HepG2 (cell line): ENCODE results near the gene GRAMD2A. TPM values are rescaled to one million over a fixed set of nuclear protein-coding genes. Genes with fewer than 3 reads are reported as not detected.

Experiments
- ATF7-NPFF ChIP-seq: sonication (generic); formaldehyde crosslinking; IDR thresholded peaks from 2 replicates; pipeline ENCODE4 v1.8.1; 2023; ENCODE audit warnings: mild to moderate bottlenecking, low read depth, missing genetic modification reagents, moderate library complexity
- CCAR2 ChIP-seq: fragments of 200-400 bp; formaldehyde crosslinking; optimal IDR thresholded peaks from 2 replicates; pipeline ENCODE3; 2018; ENCODE audit warnings: low read depth, mild to moderate bottlenecking, low read length, moderate library complexity
- GLMP ChIP-seq: sonication (generic); formaldehyde crosslinking; IDR thresholded peaks from 2 replicates; pipeline ENCODE4 v1.9.0; 2021; ENCODE audit warnings: missing genetic modification reagents, mild to moderate bottlenecking, borderline replicate concordance
- JDP2 ChIP-seq: sonication (generic); formaldehyde crosslinking; IDR thresholded peaks from 2 replicates; pipeline ENCODE4 v1.8.1; 2022; ENCODE audit warnings: missing genetic modification reagents, borderline replicate concordance
- KDM4B ChIP-seq: sonication (generic); formaldehyde crosslinking; IDR thresholded peaks from 2 replicates; pipeline ENCODE4 v1.4.0; 2020; ENCODE audit warnings: missing genetic modification reagents
- MED1 ChIP-seq: sonication (generic); formaldehyde crosslinking; IDR thresholded peaks from 2 replicates; pipeline ENCODE4 v1.4.0; 2020; ENCODE audit warnings: missing genetic modification reagents
- PCBP1 ChIP-seq: fragments of 200-400 bp; formaldehyde crosslinking; IDR thresholded peaks from 2 replicates; pipeline ENCODE4 v1.6.1; 2017; ENCODE audit warnings: mild to moderate bottlenecking, low read depth, low read length, borderline replicate concordance
- PITX1 ChIP-seq: sonication (generic); formaldehyde crosslinking; IDR thresholded peaks from 2 replicates; pipeline ENCODE4 v1.5.1; 2020; ENCODE audit warnings: mild to moderate bottlenecking, missing genetic modification reagents
- PRDM10 ChIP-seq: sonication (generic); formaldehyde crosslinking; IDR thresholded peaks from 2 replicates; pipeline ENCODE4 v1.4.0; 2020; ENCODE audit warnings: low read depth, missing genetic modification reagents
- RARA ChIP-seq: IDR thresholded peaks from 2 replicates; pipeline ENCODE4 v1.6.1; 2016; ENCODE audit warnings: missing genetic modification reagents, missing compliant biosample characterization
- RORA ChIP-seq: sonication (generic); formaldehyde crosslinking; IDR thresholded peaks from 2 replicates; pipeline ENCODE4 v1.5.0; 2020; ENCODE audit warnings: mild to moderate bottlenecking, missing genetic modification reagents, moderate library complexity
- SSRP1 ChIP-seq: IDR thresholded peaks from 2 replicates; pipeline ENCODE4 v1.6.1; 2016; ENCODE audit warnings: control low read depth
- THAP7 ChIP-seq: sonication (generic); formaldehyde crosslinking; IDR thresholded peaks from 2 replicates; pipeline ENCODE4 v1.8.1; 2023; ENCODE audit warnings: mild to moderate bottlenecking, missing genetic modification reagents
- ZEB1 ChIP-seq: IDR thresholded peaks from 2 replicates; pipeline ENCODE4 v1.6.1; 2012; ENCODE audit warnings: mild to moderate bottlenecking, low read depth, inconsistent platforms; ENCODE audit not compliant: insufficient replicate concordance
- ZFP90 ChIP-seq: sonication (generic); formaldehyde crosslinking; IDR thresholded peaks from 2 replicates; pipeline ENCODE4 v1.8.0; 2022; ENCODE audit warnings: missing genetic modification reagents, mild to moderate bottlenecking, inconsistent platforms, borderline replicate concordance
- ZNF180 ChIP-seq: sonication (generic); formaldehyde crosslinking; IDR thresholded peaks from 2 replicates; pipeline ENCODE4 v1.4.0; 2020; ENCODE audit warnings: low read depth, missing genetic modification reagents, borderline replicate concordance
- ZNF337 ChIP-seq: sonication (generic); formaldehyde crosslinking; IDR thresholded peaks from 2 replicates; pipeline ENCODE4 v1.5.1; 2020; ENCODE audit warnings: missing genetic modification reagents, low read depth, mild to moderate bottlenecking, borderline replicate concordance
- ZNF567 ChIP-seq: sonication (generic); formaldehyde crosslinking; IDR thresholded peaks from 2 replicates; pipeline ENCODE4 v1.8.1; 2023; ENCODE audit warnings: mild to moderate bottlenecking, missing genetic modification reagents, borderline replicate concordance
- ZNF615 ChIP-seq: sonication (generic); formaldehyde crosslinking; IDR thresholded peaks from 2 replicates; pipeline ENCODE4 v1.5.0; 2020; ENCODE audit warnings: mild to moderate bottlenecking, missing genetic modification reagents, borderline replicate concordance
- ZNF672 ChIP-seq: sonication (generic); formaldehyde crosslinking; IDR thresholded peaks from 2 replicates; pipeline ENCODE4 v1.8.1; 2022; ENCODE audit warnings: missing genetic modification reagents
- ZNF75D ChIP-seq: sonication (generic); formaldehyde crosslinking; IDR thresholded peaks from 2 replicates; pipeline ENCODE4 v1.8.1; 2023; ENCODE audit warnings: missing genetic modification reagents, mild to moderate bottlenecking, borderline replicate concordance
- ZNF839 ChIP-seq: sonication (generic); formaldehyde crosslinking; IDR thresholded peaks from 2 replicates; pipeline ENCODE4 v1.4.0; 2020; ENCODE audit warnings: missing genetic modification reagents, mild to moderate bottlenecking, borderline replicate concordance
- polyA plus RNA-seq, 8 experiments: library from polyadenylated mRNA; depleted of rRNA in 3 of 8; stranded (reverse) in 7 of 8; unstranded in 1 of 8; fragments of >200 nt; fragmentation: Illumina TruSeq in 4 of 8; extraction: Trizol in 4 of 8; gene quantifications; 2 replicates each; pipeline versions ENCODE4 v1.2.1 to v1.2.3, GENCODE V29; 2011 to 2016; ENCODE audit warnings: low read depth in 4 of 8, missing spikeins in 1 of 8, mixed read lengths in 1 of 8; ENCODE audit not compliant: insufficient read depth in 1 of 8
- total RNA-seq, 5 experiments: library from RNA; depleted of rRNA; stranded (reverse); fragments of >200 nt; fragmentation: Illumina TruSeq; extraction: Trizol; gene quantifications; 2 replicates each; pipeline ENCODE4 v1.2.3, GENCODE V29; 2016; ENCODE audit warnings: low read depth in 1 of 5

GRAMD2A gene
- total and polyA plus RNA-seq, 2 of the 13 experiments (the other 11 are each of a cell fraction or from before 2014, with no cell fraction given) = 0.04 TPM; not detected in 1

- TF ChIP-seq SSRP1 (CRISPR knock-in tag) (no peak), ZNF672 (CRISPR knock-in tag) (no peak), ZNF75D (CRISPR knock-in tag) (no peak), ZNF567 (CRISPR knock-in tag) (no peak), PRDM10 (CRISPR knock-in tag) (no peak), PCBP1 (no peak), RARA (CRISPR knock-in tag) (0 out of 2 replicates have a peak, but pooled peaks have one; percentile 24), RORA (CRISPR knock-in tag) (no peak), CCAR2 (peak; percentile 49), GLMP (no peak), KDM4B (no peak), ATF7-NPFF (CRISPR knock-in tag) (peak; percentile 70; the same call in 1 of the 2 replicates), ZFP90 (no peak), JDP2 (CRISPR knock-in tag) (no peak), ZNF337 (CRISPR knock-in tag) (no peak), ZNF615 (no peak), ZEB1 (peak; percentile 29), ZNF180 (CRISPR knock-in tag) (no peak), MED1 (peak; percentile 70), ZNF839 (no peak), PITX1 (CRISPR knock-in tag) (no peak), THAP7 (CRISPR knock-in tag) (no peak)
Observed at GRCh38 chr15:72230197-72231065, 32.8 kb upstream of the GRAMD2A start (continued).
